Measurements from ENCODE around the gene TNNI2.
"Not testable (repeated sequence)": the region's sequence is repeated elsewhere in the genome, so short reads cannot be mapped to it uniquely, and the experiment has no call there.

TNNI2 gene

GRCh38 chr11:1838426-1839144 lies at the start of gene TNNI2:
TNNI2 (plus strand) TSS chr11:1838981; CDS start chr11:1839697, 716 bp downstream.
- DNase-seq = no peak

GRCh38 chr11:1791912-1792311 lies 46.9 kb upstream of the TNNI2 start:
- no peak for DNase-seq

- no peak for DNase-seq
Measured at GRCh38 chr11:1792461-1792860, 46.3 kb upstream of the TNNI2 start.

- DNase-seq = no peak
Measured at GRCh38 chr11:1793081-1793480, 45.7 kb upstream of the TNNI2 start.

GRCh38 chr11:1796413-1797011 lies 42.3 kb upstream of the TNNI2 start:
- DNase-seq = no peak

- DNase-seq = no peak
Measured at GRCh38 chr11:1797391-1798125, 41.2 kb upstream of the TNNI2 start.

- no peak for DNase-seq
Measured at GRCh38 chr11:1803246-1803645, 35.5 kb upstream of the TNNI2 start.

GRCh38 chr11:1803835-1804519 lies 34.8 kb upstream of the TNNI2 start:
- DNase-seq = not testable (repeated sequence)

- DNase-seq = no peak
Measured at GRCh38 chr11:1805525-1805924, 33.3 kb upstream of the TNNI2 start.

- DNase-seq = no peak
Measured at GRCh38 chr11:1807264-1807995, 31.4 kb upstream of the TNNI2 start.

- DNase-seq = no peak
Measured at GRCh38 chr11:1810761-1811160, 28.0 kb upstream of the TNNI2 start.

GRCh38 chr11:1812274-1812673 lies 26.5 kb upstream of the TNNI2 start:
- DNase-seq = no peak

GRCh38 chr11:1812801-1813200 lies 26.0 kb upstream of the TNNI2 start:
- DNase-seq = no peak

GRCh38 chr11:1813356-1813755 lies 25.4 kb upstream of the TNNI2 start:
- not testable (repeated sequence) for DNase-seq

- DNase-seq = no peak
Measured at GRCh38 chr11:1814691-1815090, 24.1 kb upstream of the TNNI2 start.

- DNase-seq = no peak
Measured at GRCh38 chr11:1815311-1815710, 23.5 kb upstream of the TNNI2 start.

- DNase-seq = no peak
Measured at GRCh38 chr11:1815751-1816150, 23.0 kb upstream of the TNNI2 start.

GRCh38 chr11:1817000-1817399 lies 21.8 kb upstream of the TNNI2 start:
- no peak for DNase-seq

GRCh38 chr11:1817511-1817910 lies 21.3 kb upstream of the TNNI2 start:
- no peak for DNase-seq

- no peak for DNase-seq
Measured at GRCh38 chr11:1819074-1819473, 19.7 kb upstream of the TNNI2 start.

GRCh38 chr11:1820463-1821325 lies 18.1 kb upstream of the TNNI2 start:
- DNase-seq = no peak

- DNase-seq = no peak
Measured at GRCh38 chr11:1821562-1821961, 17.2 kb upstream of the TNNI2 start.

Measured in activated CD4-positive, CD25-positive, alpha-beta regulatory T cell (primary cell).